Measurements from ENCODE around the gene CTNNB1.

The CTNNB1 gene

DNA sequence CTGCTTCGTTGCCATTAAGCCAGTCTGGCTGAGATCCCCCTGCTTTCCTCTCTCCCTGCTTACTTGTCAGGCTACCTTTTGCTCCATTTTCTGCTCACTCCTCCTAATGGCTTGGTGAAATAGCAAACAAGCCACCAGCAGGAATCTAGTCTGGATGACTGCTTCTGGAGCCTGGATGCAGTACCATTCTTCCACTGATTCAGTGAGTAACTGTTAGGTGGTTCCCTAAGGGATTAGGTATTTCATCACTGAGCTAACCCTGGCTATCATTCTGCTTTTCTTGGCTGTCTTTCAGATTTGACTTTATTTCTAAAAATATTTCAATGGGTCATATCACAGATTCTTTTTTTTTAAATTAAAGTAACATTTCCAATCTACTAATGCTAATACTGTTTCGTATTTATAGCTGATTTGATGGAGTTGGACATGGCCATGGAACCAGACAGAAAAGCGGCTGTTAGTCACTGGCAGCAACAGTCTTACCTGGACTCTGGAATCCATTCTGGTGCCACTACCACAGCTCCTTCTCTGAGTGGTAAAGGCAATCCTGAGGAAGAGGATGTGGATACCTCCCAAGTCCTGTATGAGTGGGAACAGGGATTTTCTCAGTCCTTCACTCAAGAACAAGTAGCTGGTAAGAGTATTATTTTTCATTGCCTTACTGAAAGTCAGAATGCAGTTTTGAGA lies 25.0 kb downstream of the CTNNB1 start:
- TF ChIP-seq POLR2AphosphoS5 (IDR thresholded peaks at IDR 0.05; ENCODE audit: low read depth, low read length) (no peak), TAF1 (IDR thresholded peaks at IDR 0.05; ENCODE audit: borderline replicate concordance, insufficient read depth, low read length) (no peak), FOXP2 (optimal IDR thresholded peaks at IDR 0.05; ENCODE audit: borderline replicate concordance, extremely low read depth, extremely low read length, insufficient read depth) (no peak), SIN3A (IDR thresholded peaks at IDR 0.05; ENCODE audit: borderline replicate concordance, insufficient read depth, low read length) (no peak)
- TF ChIP-seq, protein P1, sequence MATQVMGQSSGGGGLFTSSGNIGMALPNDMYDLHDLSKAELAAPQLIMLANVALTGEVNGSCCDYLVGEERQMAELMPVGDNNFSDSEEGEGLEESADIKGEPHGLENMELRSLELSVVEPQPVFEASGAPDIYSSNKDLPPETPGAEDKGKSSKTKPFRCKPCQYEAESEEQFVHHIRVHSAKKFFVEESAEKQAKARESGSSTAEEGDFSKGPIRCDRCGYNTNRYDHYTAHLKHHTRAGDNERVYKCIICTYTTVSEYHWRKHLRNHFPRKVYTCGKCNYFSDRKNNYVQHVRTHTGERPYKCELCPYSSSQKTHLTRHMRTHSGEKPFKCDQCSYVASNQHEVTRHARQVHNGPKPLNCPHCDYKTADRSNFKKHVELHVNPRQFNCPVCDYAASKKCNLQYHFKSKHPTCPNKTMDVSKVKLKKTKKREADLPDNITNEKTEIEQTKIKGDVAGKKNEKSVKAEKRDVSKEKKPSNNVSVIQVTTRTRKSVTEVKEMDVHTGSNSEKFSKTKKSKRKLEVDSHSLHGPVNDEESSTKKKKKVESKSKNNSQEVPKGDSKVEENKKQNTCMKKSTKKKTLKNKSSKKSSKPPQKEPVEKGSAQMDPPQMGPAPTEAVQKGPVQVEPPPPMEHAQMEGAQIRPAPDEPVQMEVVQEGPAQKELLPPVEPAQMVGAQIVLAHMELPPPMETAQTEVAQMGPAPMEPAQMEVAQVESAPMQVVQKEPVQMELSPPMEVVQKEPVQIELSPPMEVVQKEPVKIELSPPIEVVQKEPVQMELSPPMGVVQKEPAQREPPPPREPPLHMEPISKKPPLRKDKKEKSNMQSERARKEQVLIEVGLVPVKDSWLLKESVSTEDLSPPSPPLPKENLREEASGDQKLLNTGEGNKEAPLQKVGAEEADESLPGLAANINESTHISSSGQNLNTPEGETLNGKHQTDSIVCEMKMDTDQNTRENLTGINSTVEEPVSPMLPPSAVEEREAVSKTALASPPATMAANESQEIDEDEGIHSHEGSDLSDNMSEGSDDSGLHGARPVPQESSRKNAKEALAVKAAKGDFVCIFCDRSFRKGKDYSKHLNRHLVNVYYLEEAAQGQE (IDR thresholded peaks at IDR 0.05; ENCODE audit: insufficient read depth in 1 of 2, low read depth in 2 of 2, low read length in 2 of 2), result no peak

DNA sequence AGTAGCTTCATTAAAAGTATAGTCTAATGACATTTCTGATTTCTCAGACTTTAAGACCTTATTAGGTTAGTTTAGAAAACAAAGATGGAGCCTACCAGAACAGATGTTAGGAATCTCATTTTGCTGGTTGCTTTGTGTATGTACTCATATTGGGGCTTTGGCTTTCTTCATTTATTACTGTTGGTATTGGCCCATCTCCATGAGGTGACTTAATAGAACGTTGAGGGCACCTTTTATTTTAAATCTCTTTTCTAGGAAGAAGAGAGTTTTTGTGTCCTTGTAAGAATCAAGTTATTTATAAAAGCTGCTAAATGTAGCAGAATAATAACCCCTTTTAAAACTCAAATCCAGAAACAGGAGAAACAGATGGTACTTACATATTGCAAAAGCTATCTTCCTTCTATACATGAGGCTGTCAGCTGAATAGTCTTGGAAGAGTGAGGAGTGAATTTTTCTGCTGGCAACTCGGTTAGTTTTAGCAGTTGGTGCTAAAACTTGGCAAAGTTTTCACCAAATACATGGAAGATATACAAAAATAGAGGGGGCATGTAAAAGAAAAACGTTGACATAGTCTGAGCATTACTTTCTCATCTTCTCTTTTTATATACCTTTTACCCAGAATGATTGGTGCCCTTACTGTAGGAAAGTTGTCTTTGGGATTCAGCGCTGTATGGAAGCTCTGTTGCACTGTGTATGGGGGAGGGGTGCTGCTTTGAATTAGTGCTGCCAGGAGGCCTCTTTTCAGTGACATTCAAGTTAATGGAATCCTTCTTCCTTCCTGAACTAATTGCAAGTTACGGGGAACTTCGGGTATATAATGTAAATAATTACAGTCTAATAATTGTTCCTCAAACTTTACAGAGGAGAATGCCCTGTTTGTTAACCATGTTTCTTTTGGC lies 35.8 kb downstream of the CTNNB1 start:
- TF ChIP-seq POLR2AphosphoS5 (IDR thresholded peaks at IDR 0.05; ENCODE audit: low read depth, low read length) (no peak), FOXP2 (optimal IDR thresholded peaks at IDR 0.05; ENCODE audit: borderline replicate concordance, extremely low read depth, extremely low read length, insufficient read depth) (no peak)

DNA sequence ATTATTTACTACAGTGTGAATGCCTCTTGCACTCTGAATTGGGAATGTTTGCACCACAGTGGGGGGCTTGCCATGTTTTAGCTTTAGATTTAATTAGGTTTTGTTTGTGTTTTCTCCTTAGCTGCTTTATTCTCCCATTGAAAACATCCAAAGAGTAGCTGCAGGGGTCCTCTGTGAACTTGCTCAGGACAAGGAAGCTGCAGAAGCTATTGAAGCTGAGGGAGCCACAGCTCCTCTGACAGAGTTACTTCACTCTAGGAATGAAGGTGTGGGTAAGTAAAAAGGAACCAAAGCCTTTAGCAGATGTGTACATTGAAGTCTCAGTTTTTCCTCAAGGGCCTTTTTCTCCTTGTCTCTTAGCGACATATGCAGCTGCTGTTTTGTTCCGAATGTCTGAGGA lies 36.9 kb downstream of the CTNNB1 start:
- TF ChIP-seq TAF1 (IDR thresholded peaks at IDR 0.05; ENCODE audit: borderline replicate concordance, insufficient read depth, low read length) (no peak), POLR2AphosphoS5 (IDR thresholded peaks at IDR 0.05; ENCODE audit: low read depth, low read length) (no peak), SIN3A (IDR thresholded peaks at IDR 0.05; ENCODE audit: borderline replicate concordance, insufficient read depth, low read length) (no peak), FOXP2 (optimal IDR thresholded peaks at IDR 0.05; ENCODE audit: borderline replicate concordance, extremely low read depth, extremely low read length, insufficient read depth) (no peak)
- TF ChIP-seq, protein P1 (IDR thresholded peaks at IDR 0.05; ENCODE audit: insufficient read depth in 1 of 2, low read depth in 2 of 2, low read length in 2 of 2), result no peak

DNA sequence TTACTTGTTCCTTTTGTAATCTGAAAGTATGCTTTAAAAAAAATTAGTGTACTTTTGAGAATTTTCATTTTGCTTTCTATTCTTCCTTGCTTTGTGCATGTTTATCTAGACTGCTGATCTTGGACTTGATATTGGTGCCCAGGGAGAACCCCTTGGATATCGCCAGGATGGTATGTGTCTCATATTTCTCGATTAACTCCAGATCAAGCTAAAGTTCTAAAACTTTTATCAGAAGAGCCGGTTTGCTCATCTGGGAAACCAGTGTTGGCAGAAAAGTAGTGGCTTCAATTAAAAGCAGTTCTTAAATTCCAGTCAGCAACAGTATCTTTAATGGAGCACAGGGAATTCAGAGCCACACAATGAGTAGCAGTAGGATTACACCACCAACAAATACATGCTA lies 38.6 kb downstream of the CTNNB1 start:
- TF ChIP-seq, protein P1 (IDR thresholded peaks at IDR 0.05; ENCODE audit: insufficient read depth in 1 of 2, low read depth in 2 of 2, low read length in 2 of 2), result no peak
- TF ChIP-seq POLR2AphosphoS5 (IDR thresholded peaks at IDR 0.05; ENCODE audit: low read depth, low read length) (no peak), FOXP2 (optimal IDR thresholded peaks at IDR 0.05; ENCODE audit: borderline replicate concordance, extremely low read depth, extremely low read length, insufficient read depth) (no peak), SIN3A (IDR thresholded peaks at IDR 0.05; ENCODE audit: borderline replicate concordance, insufficient read depth, low read length) (no peak), TAF1 (IDR thresholded peaks at IDR 0.05; ENCODE audit: borderline replicate concordance, insufficient read depth, low read length) (no peak)

DNA sequence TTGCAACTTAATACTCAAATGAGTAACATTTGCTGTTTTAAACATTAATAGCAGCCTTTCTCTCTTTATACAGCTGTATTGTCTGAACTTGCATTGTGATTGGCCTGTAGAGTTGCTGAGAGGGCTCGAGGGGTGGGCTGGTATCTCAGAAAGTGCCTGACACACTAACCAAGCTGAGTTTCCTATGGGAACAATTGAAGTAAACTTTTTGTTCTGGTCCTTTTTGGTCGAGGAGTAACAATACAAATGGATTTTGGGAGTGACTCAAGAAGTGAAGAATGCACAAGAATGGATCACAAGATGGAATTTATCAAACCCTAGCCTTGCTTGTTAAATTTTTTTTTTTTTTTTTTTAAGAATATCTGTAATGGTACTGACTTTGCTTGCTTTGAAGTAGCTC lies 40.3 kb downstream of the CTNNB1 start:
- no peak for TF ChIP-seq TAF1 (IDR thresholded peaks at IDR 0.05; ENCODE audit: borderline replicate concordance, insufficient read depth, low read length)
- TF ChIP-seq, protein P1 (IDR thresholded peaks at IDR 0.05; ENCODE audit: insufficient read depth in 1 of 2, low read depth in 2 of 2, low read length in 2 of 2), result no peak
- TF ChIP-seq POLR2AphosphoS5 (IDR thresholded peaks at IDR 0.05; ENCODE audit: low read depth, low read length), result no peak
- no peak for TF ChIP-seq SIN3A (IDR thresholded peaks at IDR 0.05; ENCODE audit: borderline replicate concordance, insufficient read depth, low read length)
- no peak for TF ChIP-seq FOXP2 (optimal IDR thresholded peaks at IDR 0.05; ENCODE audit: borderline replicate concordance, extremely low read depth, extremely low read length, insufficient read depth)

Measured in PFSK-1 (cell line).